K562 (cell line): Measurements from ENCODE around the gene ZNF586. TPM values are rescaled to one million over a fixed set of nuclear protein-coding genes. Genes with fewer than 3 reads are reported as not detected.

Experiments
- CCAR2 ChIP-seq: fragments of 200-400 bp; formaldehyde crosslinking; IDR thresholded peaks from 2 replicates; pipeline ENCODE4 v1.6.1; 2017; ENCODE audit warnings: mild to moderate bottlenecking, low read depth, low read length
- CXXC5 ChIP-seq: fragments of 250-450 bp; sonication (Bioruptor Pico); IDR thresholded peaks from 2 replicates; pipeline ENCODE4 v1.8.0; 2022; ENCODE audit warnings: inconsistent platforms, mild to moderate bottlenecking, moderate library complexity
- FOXA3 ChIP-seq, 2 experiments: fragments of 450-650 bp in 1 of 2; sonication (generic) in 1 of 2; formaldehyde crosslinking; IDR thresholded peaks in 1 of 2; conservative IDR thresholded peaks in 1 of 2; 2 replicates each; pipeline versions ENCODE4 v1.4.0 to v1.8.0; 2020 to 2022; ENCODE audit warnings: mild to moderate bottlenecking in 2 of 2, missing genetic modification reagents in 1 of 2
- FOXM1 ChIP-seq, 2 experiments: fragments of 450-650 bp in 1 of 2; sonication (generic) in 1 of 2; formaldehyde crosslinking in 1 of 2; IDR thresholded peaks; 2 replicates each; pipeline versions ENCODE4 v1.6.1 to v1.9.0; 2017 to 2022; ENCODE audit warnings: low read depth in 2 of 2, mild to moderate bottlenecking in 2 of 2, missing genetic modification reagents in 1 of 2, moderate library complexity in 1 of 2
- HDAC2 ChIP-seq: fragments of 450-650 bp; IDR thresholded peaks from 2 replicates; pipeline ENCODE4 v1.6.1; 2016; ENCODE audit warnings: mild to moderate bottlenecking
- HDAC6 ChIP-seq: IDR thresholded peaks from 2 replicates; pipeline ENCODE4 v1.6.1; 2012; ENCODE audit warnings: low read depth, mild to moderate bottlenecking, control low read depth, inconsistent platforms, low read length, moderate library complexity
- KDM4B ChIP-seq, 2 experiments: fragments of 450-650 bp in 1 of 2; sonication (generic) in 1 of 2; IDR thresholded peaks; 2 replicates each; pipeline ENCODE4 v1.6.1; 2016 to 2017; ENCODE audit warnings: borderline replicate concordance in 2 of 2, antibody characterized with exemption in 1 of 2, low read depth in 1 of 2, mild to moderate bottlenecking in 1 of 2
- NCOR1 ChIP-seq: fragments of 450-650 bp; IDR thresholded peaks from 2 replicates; pipeline ENCODE4 v1.6.1; 2016; ENCODE audit warnings: mild to moderate bottlenecking, moderate library complexity
- SETDB1 ChIP-seq: IDR thresholded peaks from one replicate; pipeline ENCODE4 v1.6.1; 2012; ENCODE audit warnings: low read length, control low read depth, inconsistent platforms
- SPI1 ChIP-seq: IDR thresholded peaks from 2 replicates; pipeline ENCODE4 v1.6.1; 2011; ENCODE audit warnings: low read depth, low read length, control low read depth, borderline replicate concordance
- SRSF7 ChIP-seq: fragments of 200-400 bp; formaldehyde crosslinking; optimal IDR thresholded peaks from 2 replicates; pipeline ENCODE3; 2017; ENCODE audit warnings: mild to moderate bottlenecking, low read depth, low read length
- ZNF197 ChIP-seq: fragments of 200-800 bp; sonication (Bioruptor generic); IDR thresholded peaks from 2 replicates; pipeline ENCODE4 v1.6.1; 2016; ENCODE audit warnings: low read depth, missing genetic modification characterization, missing compliant biosample characterization
- ZNF274 ChIP-seq: IDR thresholded peaks from 2 replicates; pipeline ENCODE4 v1.6.1; 2011; ENCODE audit warnings: low read depth, mild to moderate bottlenecking, low read length, moderate library complexity, borderline replicate concordance
- ZNF324 ChIP-seq: fragments of 250-450 bp; sonication (Bioruptor Pico); IDR thresholded peaks from 2 replicates; pipeline ENCODE4 v1.4.0; 2020; ENCODE audit warnings: mild to moderate bottlenecking
- ZNF707 ChIP-seq: fragments of 250-450 bp; sonication (Bioruptor Pico); conservative IDR thresholded peaks from 2 replicates; pipeline ENCODE4 v1.8.0; 2022; ENCODE audit warnings: inconsistent platforms, mild to moderate bottlenecking, moderate library complexity
- ZNF780A ChIP-seq: fragments of 250-450 bp; sonication (Bioruptor Pico); IDR thresholded peaks from 2 replicates; pipeline ENCODE4 v1.5.0; 2021; ENCODE audit warnings: mild to moderate bottlenecking
- ZSCAN32 ChIP-seq: fragments of 450-650 bp; formaldehyde crosslinking; IDR thresholded peaks from 2 replicates; pipeline ENCODE4 v1.4.0; 2020; ENCODE audit warnings: mild to moderate bottlenecking, moderate library complexity
- polyA plus RNA-seq, 8 experiments: library from polyadenylated mRNA; depleted of rRNA in 4 of 8; stranded (reverse) in 5 of 8; unstranded in 3 of 8; fragments of >200 nt; fragmentation: Nextera tagmentation in 2 of 8; fragmentation: Illumina TruSeq in 1 of 8; extraction: Ambion mirVana in 2 of 8; extraction: Trizol in 1 of 8; gene quantifications; 2 replicates each; pipeline versions ENCODE4 v1.2.1 to v1.2.3, GENCODE V29; 2011 to 2014; ENCODE audit warnings: inconsistent platforms in 1 of 8, missing spikeins in 1 of 8
- total RNA-seq, 7 experiments: library from RNA; depleted of rRNA in 6 of 7; stranded (reverse); fragments of >200 nt in 6 of 7; fragmentation: Illumina TruSeq in 2 of 7; extraction: Trizol in 2 of 7; gene quantifications; 2 replicates each; pipeline versions ENCODE4 v1.2.1 to v1.2.3, GENCODE V29; 2011 to 2021; ENCODE audit warnings: low replicate concordance in 1 of 7
- TF ChIP-seq, protein P1 (sequence below): fragments of 450-650 bp; IDR thresholded peaks from 2 replicates; pipeline ENCODE4 v1.6.1; 2018; ENCODE audit warnings: mild to moderate bottlenecking, low read depth; ENCODE audit not compliant: partially characterized antibody
- TF ChIP-seq, protein P2 (sequence below): fragments of 450-650 bp; formaldehyde crosslinking; IDR thresholded peaks from 2 replicates; pipeline ENCODE4 v1.4.0; 2020; ENCODE audit warnings: mild to moderate bottlenecking, moderate library complexity
- TF ChIP-seq, protein P3 (sequence below), 2 experiments: fragments of 450-650 bp; IDR thresholded peaks; 2 replicates each; pipeline ENCODE4 v1.6.1; 2018; ENCODE audit warnings: mild to moderate bottlenecking in 2 of 2, low read depth in 1 of 2; ENCODE audit not compliant: partially characterized antibody in 2 of 2

Gene ZNF586
- total and polyA plus RNA-seq, 9 of the 15 experiments (the other 6 are each of a cell fraction or from before 2014, with no cell fraction given), result 2.5 to 12.6 (median 8.4) TPM

DNA sequence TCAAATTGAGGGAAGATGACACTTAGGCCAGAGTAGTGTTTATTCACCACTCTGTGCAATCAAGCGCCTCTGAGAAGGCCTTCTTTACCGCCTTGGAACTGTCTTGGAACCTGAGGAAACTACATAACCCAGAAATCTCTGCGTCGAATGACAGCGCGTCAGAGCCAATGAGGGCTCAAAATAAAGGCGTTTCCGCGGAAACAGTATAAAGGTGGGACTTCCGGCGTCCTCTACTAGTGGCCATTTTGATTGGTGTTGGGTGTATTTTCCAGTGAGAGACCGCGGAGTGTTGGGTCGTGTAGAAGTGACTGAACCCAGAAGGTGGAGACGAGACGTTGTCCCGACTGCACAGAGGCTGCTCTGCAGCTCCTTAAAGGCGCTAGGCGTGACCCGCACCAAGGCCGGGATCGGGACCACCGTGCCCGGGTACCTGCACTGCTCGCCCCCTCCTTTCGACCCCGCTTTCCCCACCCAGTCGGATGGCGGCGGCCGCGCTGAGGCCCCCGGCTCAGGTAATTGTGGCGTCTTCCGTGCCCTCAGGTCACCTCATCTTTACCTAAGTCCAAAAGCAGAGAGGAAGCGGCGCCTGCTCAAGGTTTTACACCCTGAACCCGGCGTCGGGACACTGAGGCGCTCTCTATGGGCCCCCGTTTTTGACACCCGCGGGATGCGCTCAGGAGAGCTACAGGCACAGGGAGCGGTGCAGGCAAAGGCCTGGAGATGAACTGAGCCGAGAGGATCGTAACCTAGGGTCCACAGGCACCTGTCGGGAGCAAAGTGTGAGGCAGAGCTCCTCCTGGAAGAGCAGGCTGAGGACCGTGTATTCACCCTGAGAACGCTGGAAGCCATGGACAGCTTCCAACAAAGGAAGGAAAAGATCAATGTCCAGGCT, 22.6 kb upstream of the ZNF586 start, which contains the start of gene ZNF776 (continued):
- no peak for TF ChIP-seq HDAC6
- TF ChIP-seq NCOR1, result no peak
- TF ChIP-seq FOXM1 (IDR thresholded peaks at IDR 0.05; ENCODE audit: low read depth), result no peak
- TF ChIP-seq FOXM1 (CRISPR knock-in tag; IDR thresholded peaks at IDR 0.05; ENCODE audit: low read depth), result no peak
- TF ChIP-seq, protein P1, sequence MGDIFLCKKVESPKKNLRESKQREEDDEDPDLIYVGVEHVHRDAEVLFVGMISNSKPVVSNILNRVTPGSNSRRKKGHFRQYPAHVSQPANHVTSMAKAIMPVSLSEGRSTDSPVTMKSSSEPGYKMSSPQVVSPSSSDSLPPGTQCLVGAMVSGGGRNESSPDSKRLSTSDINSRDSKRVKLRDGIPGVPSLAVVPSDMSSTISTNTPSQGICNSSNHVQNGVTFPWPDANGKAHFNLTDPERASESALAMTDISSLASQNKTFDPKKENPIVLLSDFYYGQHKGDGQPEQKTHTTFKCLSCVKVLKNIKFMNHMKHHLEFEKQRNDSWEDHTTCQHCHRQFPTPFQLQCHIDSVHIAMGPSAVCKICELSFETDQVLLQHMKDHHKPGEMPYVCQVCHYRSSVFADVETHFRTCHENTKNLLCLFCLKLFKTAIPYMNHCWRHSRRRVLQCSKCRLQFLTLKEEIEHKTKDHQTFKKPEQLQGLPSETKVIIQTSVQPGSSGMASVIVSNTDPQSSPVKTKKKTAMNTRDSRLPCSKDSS, result no peak
- TF ChIP-seq ZNF780A (CRISPR knock-in tag), result no peak
- 0 out of 2 replicates have a peak, but pooled peaks have one; percentile 72 for TF ChIP-seq ZNF197 (CRISPR knock-in tag)
- no peak for TF ChIP-seq CCAR2
- TF ChIP-seq SETDB1, result no peak
- no peak for TF ChIP-seq ZNF707
- TF ChIP-seq ZSCAN32 (CRISPR knock-in tag), result no peak
- no peak for TF ChIP-seq ZNF274
- peak in 1 of 2 experiments; percentile 22; a peak in 1 of 4 replicates for TF ChIP-seq KDM4B (IDR thresholded peaks at IDR 0.05; ENCODE audit: borderline replicate concordance in 2 of 2, low read depth in 1 of 2)
- no peak for TF ChIP-seq SPI1
- no peak for TF ChIP-seq SRSF7
- no peak for TF ChIP-seq ZNF324
- TF ChIP-seq CXXC5 (CRISPR knock-in tag), result no peak; the same call in 1 of the 2 replicates
- no peak for TF ChIP-seq HDAC2
- TF ChIP-seq, protein P2, sequence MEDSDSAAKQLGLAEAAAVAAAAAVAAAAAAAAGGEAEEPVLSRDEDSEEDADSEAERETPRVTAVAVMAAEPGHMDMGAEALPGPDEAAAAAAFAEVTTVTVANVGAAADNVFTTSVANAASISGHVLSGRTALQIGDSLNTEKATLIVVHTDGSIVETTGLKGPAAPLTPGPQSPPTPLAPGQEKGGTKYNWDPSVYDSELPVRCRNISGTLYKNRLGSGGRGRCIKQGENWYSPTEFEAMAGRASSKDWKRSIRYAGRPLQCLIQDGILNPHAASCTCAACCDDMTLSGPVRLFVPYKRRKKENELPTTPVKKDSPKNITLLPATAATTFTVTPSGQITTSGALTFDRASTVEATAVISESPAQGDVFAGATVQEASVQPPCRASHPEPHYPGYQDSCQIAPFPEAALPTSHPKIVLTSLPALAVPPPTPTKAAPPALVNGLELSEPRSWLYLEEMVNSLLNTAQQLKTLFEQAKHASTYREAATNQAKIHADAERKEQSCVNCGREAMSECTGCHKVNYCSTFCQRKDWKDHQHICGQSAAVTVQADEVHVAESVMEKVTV (CRISPR knock-in tag), result no peak
- TF ChIP-seq FOXA3 (CRISPR knock-in tag; conservative IDR thresholded peaks at IDR 0.05 in 1 of 2, IDR thresholded peaks at IDR 0.05 in 1 of 2), result peak in 1 of 2 experiments; percentile 20; a peak in 1 of 4 replicates
- TF ChIP-seq, protein P3, sequence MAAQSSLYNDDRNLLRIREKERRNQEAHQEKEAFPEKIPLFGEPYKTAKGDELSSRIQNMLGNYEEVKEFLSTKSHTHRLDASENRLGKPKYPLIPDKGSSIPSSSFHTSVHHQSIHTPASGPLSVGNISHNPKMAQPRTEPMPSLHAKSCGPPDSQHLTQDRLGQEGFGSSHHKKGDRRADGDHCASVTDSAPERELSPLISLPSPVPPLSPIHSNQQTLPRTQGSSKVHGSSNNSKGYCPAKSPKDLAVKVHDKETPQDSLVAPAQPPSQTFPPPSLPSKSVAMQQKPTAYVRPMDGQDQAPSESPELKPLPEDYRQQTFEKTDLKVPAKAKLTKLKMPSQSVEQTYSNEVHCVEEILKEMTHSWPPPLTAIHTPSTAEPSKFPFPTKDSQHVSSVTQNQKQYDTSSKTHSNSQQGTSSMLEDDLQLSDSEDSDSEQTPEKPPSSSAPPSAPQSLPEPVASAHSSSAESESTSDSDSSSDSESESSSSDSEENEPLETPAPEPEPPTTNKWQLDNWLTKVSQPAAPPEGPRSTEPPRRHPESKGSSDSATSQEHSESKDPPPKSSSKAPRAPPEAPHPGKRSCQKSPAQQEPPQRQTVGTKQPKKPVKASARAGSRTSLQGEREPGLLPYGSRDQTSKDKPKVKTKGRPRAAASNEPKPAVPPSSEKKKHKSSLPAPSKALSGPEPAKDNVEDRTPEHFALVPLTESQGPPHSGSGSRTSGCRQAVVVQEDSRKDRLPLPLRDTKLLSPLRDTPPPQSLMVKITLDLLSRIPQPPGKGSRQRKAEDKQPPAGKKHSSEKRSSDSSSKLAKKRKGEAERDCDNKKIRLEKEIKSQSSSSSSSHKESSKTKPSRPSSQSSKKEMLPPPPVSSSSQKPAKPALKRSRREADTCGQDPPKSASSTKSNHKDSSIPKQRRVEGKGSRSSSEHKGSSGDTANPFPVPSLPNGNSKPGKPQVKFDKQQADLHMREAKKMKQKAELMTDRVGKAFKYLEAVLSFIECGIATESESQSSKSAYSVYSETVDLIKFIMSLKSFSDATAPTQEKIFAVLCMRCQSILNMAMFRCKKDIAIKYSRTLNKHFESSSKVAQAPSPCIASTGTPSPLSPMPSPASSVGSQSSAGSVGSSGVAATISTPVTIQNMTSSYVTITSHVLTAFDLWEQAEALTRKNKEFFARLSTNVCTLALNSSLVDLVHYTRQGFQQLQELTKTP (IDR thresholded peaks at IDR 0.05; ENCODE audit: low read depth in 1 of 2, partially characterized antibody in 2 of 2), result peak in 1 of 2 experiments; percentile 91
